Keratinocyte (primary cell): ENCODE data around the gene TMEM184A. TPM values are rescaled to one million over a fixed set of nuclear protein-coding genes. Genes with fewer than 3 reads are reported as not detected.

ENCODE experiments used
- DNase-seq: peaks from one replicate; pipeline ENCODE4 v3.0.0-alpha.2; 2011; ENCODE audit warnings: low read depth, missing footprints, low spot score
- FAIRE-seq: peaks from 2 replicates; lab custom pipeline; 2011; peaks lifted over from hg19 to GRCh38; lab: Jason Lieb, UNC
- H2AFZ ChIP-seq: 2 replicates; pipeline ENCODE4 v1.6.0; 2012; ENCODE audit warnings: low read length, control low read depth, inconsistent platforms; ENCODE audit not compliant: control insufficient read depth
- H3K27ac ChIP-seq: 2 replicates; pipeline ENCODE4 v1.5.1; 2011; ENCODE audit warnings: low read length; ENCODE audit not compliant: control insufficient read depth, insufficient read depth
- H3K27me3 ChIP-seq: 3 replicates; pipeline ENCODE4 v1.6.0; 2011; ENCODE audit warnings: low read length; ENCODE audit not compliant: control insufficient read depth, insufficient read depth; ENCODE audit errors: extremely low read depth
- H3K36me3 ChIP-seq, 2 experiments: 2 replicates in 1 of 2; 3 replicates in 1 of 2; pipeline ENCODE4 v1.5.1; 2011; ENCODE audit warnings: low read length in 2 of 2, mild to moderate bottlenecking in 1 of 2; ENCODE audit not compliant: control insufficient read depth in 2 of 2, insufficient read depth in 2 of 2; ENCODE audit errors: extremely low read depth in 1 of 2
- H3K4me1 ChIP-seq: 3 replicates; pipeline ENCODE4 v1.5.1; 2011; ENCODE audit warnings: low read length; ENCODE audit not compliant: control insufficient read depth, insufficient read depth; ENCODE audit errors: extremely low read depth
- H3K4me2 ChIP-seq: 3 replicates; pipeline ENCODE4 v1.6.0; 2011; ENCODE audit warnings: low read depth, low read length; ENCODE audit not compliant: control insufficient read depth, insufficient read depth; ENCODE audit errors: extremely low read depth
- H3K4me3 ChIP-seq, 3 experiments: fragments of 200-600 bp in 1 of 3; sonication (generic) in 1 of 3; 2 replicates in 2 of 3; 3 replicates in 1 of 3; pipeline ENCODE4 v1.5.1; 2011 to 2016; ENCODE audit warnings: low read length in 3 of 3, mild to moderate bottlenecking in 3 of 3, control low read depth in 2 of 3, inconsistent platforms in 1 of 3, low read depth in 1 of 3, mixed read lengths in 1 of 3, mixed run types in 1 of 3, moderate library complexity in 1 of 3; ENCODE audit not compliant: control insufficient read depth in 2 of 3, insufficient read depth in 2 of 3; ENCODE audit errors: extremely low read depth in 1 of 3
- H3K79me2 ChIP-seq: 2 replicates; pipeline ENCODE4 v1.6.0; 2012; ENCODE audit warnings: low read length; ENCODE audit not compliant: control insufficient read depth, insufficient read depth
- H3K9ac ChIP-seq: 3 replicates; pipeline ENCODE4 v1.6.0; 2011; ENCODE audit warnings: low read length; ENCODE audit not compliant: control insufficient read depth, insufficient read depth; ENCODE audit errors: extremely low read depth
- H3K9me1 ChIP-seq: 3 replicates; pipeline ENCODE4 v1.6.0; 2011; ENCODE audit warnings: low read length; ENCODE audit not compliant: control insufficient read depth, insufficient read depth; ENCODE audit errors: extremely low read depth
- H3K9me3 ChIP-seq: 2 replicates; pipeline ENCODE4 v1.5.1; 2012; ENCODE audit warnings: low read depth, low read length; ENCODE audit not compliant: control insufficient read depth
- H4K20me1 ChIP-seq: 3 replicates; pipeline ENCODE4 v1.6.0; 2011; ENCODE audit warnings: low read length; ENCODE audit not compliant: control insufficient read depth, insufficient read depth; ENCODE audit errors: extremely low read depth
- CTCF ChIP-seq, 3 experiments: IDR thresholded peaks in 1 of 3; conservative IDR thresholded peaks in 1 of 3; optimal IDR thresholded peaks in 1 of 3; 2 replicates in 2 of 3; 3 replicates in 1 of 3; pipeline versions ENCODE3 to v1.5.1; 2011; ENCODE audit warnings: low read length in 3 of 3, mild to moderate bottlenecking in 3 of 3, moderate library complexity in 2 of 3, control low read depth in 1 of 3, inconsistent platforms in 1 of 3; ENCODE audit not compliant: insufficient read depth in 2 of 3; ENCODE audit errors: extremely low read depth in 1 of 3
- EZH2 ChIP-seq: IDR thresholded peaks from one replicate; pipeline ENCODE4 v1.6.1; 2012; ENCODE audit warnings: inconsistent platforms, mild to moderate bottlenecking, low read length, moderate library complexity
- dilution Hi-C: fragments of 300-500 bp; cut with MboI; formaldehyde crosslinking; loops from one replicate; pipeline ENCODE4 v1.7.0; 2020; ENCODE audit warnings: low sequenced_read_pairs; ENCODE audit not compliant: extremely low pct_ligation_motif_present
- polyA plus RNA-seq, 5 experiments: library from polyadenylated mRNA; depleted of rRNA in 3 of 5; stranded (reverse) in 3 of 5; stranded (forward) in 1 of 5; unstranded in 1 of 5; fragments of >200 nt; gene quantifications; 1 replicate in 1 of 5; 2 replicates in 3 of 5; 3 replicates in 1 of 5; pipeline versions ENCODE4 v1.2.1 to v1.2.3, GENCODE V29; 2011 to 2012; ENCODE audit warnings: missing spikeins in 2 of 5, low read depth in 1 of 5, low replicate concordance in 1 of 5

The TMEM184A gene
- polyA plus RNA-seq, 1 donor (not counting 4 experiments of a cell fraction or from before 2014, with no cell fraction given): 2.9 TPM

GRCh38 chr7:1540776-1541271 is 15.2 kb downstream of the TMEM184A start:
- Histone ChIP-seq H3K36me3 (peaks cover 6 to 17% of the 10 kb centered on the region in 2 experiments), H3K9me3 (no peaks in the 10 kb centered on the region), H3K4me2 (no peak overlapping the region), H3K4me1 (peaks cover 36% of the 10 kb centered on the region), H3K9ac (no peak overlapping the region), H3K4me3 (no peak overlapping the region), H3K27ac (no peak overlapping the region), H2AFZ (no peak overlapping the region), H3K9me1 (no peaks in the 10 kb centered on the region), H4K20me1 (peaks cover 14% of the 10 kb centered on the region), H3K27me3 (no peaks in the 10 kb centered on the region), H3K79me2 (peaks cover 34% of the 10 kb centered on the region)
- no peak for FAIRE-seq
- TF ChIP-seq CTCF (optimal IDR thresholded peaks at IDR 0.05 in 1 of 3, IDR thresholded peaks at IDR 0.05 in 1 of 3, conservative IDR thresholded peaks at IDR 0.05 in 1 of 3; ENCODE audit: extremely low read depth in 1 of 3, insufficient read depth in 2 of 3, low read length in 3 of 3): no peak
- TF ChIP-seq EZH2: no peak
- dilution Hi-C loops: no loop called here
- DNase-seq: no peak

- peaks cover 14% of the 10 kb centered on the region for H4K20me1 ChIP-seq
- no peak for FAIRE-seq
- no peak overlapping the region for H3K9ac ChIP-seq
- dilution Hi-C loops: no loop called here
- TF ChIP-seq EZH2: no peak
- H2AFZ ChIP-seq: no peak overlapping the region
- H3K27me3 ChIP-seq: no peaks in the 10 kb centered on the region
- H3K4me2 ChIP-seq: no peak overlapping the region
- no peaks in the 10 kb centered on the region for H3K9me3 ChIP-seq
- no peaks in the 10 kb centered on the region for H3K9me1 ChIP-seq
- peaks cover 39% of the 10 kb centered on the region for H3K79me2 ChIP-seq
- DNase-seq: no peak
- no peak overlapping the region for H3K27ac ChIP-seq
- peaks cover 36% of the 10 kb centered on the region for H3K4me1 ChIP-seq
- no peak overlapping the region for H3K4me3 ChIP-seq
- H3K36me3 ChIP-seq: peaks cover 8 to 18% of the 10 kb centered on the region in 2 experiments
Observed at GRCh38 chr7:1539882-1540775, 15.9 kb downstream of the TMEM184A start.
